NCI-H774 (cell line): ENCODE data around the gene METTL1.
A peak's percentile ranks its signal among the peaks of the same experiment; 100 is the strongest.
"Not testable (repeated sequence)": the region's sequence is repeated elsewhere in the genome, so short reads cannot be mapped to it uniquely, and the experiment has no call there.

ENCODE experiments used
- DNase-seq: peaks from one replicate; lab custom pipeline; 2025; lab: John Stamatoyannopoulos, UW

Gene METTL1

GRCh38 chr12:57724003-57724935 lies 47.6 kb downstream of the METTL1 start:
- DNase-seq: no peak

DNA sequence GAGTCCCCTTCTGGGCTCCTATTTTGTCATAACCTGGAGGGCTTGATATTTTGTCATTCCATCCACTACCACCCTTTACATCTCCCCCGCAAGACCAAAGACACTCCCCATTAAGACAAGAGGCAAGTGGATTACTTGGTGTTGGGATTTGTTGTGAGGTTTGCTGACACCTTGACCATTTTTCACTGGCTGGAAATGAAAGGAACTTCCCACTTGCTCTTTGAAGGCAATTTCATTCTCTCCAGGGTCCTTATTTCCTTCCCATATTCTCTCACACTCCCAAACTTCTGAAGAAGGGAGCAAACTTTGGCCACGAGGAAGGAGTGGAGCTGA lies 48.3 kb downstream of the METTL1 start:
- DNase-seq: no peak

GRCh38 chr12:57722716-57723629 lies 48.9 kb downstream of the METTL1 start:
- DNase-seq: peak; percentile 11

DNA sequence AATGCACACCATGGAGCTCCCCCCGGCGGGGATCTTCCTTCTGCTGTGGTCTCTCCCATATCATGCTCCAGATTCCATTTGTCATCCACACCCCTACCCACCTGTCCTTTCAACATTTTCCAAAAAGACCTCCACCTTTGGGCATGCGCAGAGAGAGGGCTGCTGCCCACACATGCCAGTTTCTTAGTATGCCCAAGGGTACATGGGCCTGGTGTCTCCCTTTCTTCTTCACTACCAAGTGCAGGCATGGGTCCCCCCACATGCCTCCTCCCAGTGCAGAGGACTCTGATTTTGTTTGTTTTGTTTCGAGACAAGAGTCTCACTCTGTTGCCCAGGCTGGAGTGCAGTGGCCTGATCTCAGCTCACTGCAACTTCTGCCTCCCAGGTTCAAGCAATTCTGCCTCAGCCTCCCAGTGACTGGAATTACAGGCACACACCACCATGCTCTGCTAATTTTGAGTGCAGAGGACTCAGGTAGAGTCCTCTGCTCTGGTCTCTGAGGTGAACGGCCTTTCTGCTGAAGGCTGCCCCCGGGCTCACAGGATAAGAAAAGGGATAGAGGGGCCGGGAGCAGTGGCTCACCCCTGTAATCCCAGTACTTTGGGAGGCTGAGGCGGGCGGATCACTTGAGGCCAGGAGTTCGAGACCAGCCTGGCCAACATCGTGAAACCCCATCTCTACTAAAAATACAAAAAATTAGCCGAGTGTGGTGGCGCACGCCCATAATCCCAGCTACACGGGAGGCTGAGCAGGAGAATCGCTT lies 49.9 kb downstream of the METTL1 start:
- DNase-seq: not testable (repeated sequence)

- no peak for DNase-seq
These were observed 51.0 kb downstream of the METTL1 start for GRCh38 chr12:57720606-57721595.

DNA sequence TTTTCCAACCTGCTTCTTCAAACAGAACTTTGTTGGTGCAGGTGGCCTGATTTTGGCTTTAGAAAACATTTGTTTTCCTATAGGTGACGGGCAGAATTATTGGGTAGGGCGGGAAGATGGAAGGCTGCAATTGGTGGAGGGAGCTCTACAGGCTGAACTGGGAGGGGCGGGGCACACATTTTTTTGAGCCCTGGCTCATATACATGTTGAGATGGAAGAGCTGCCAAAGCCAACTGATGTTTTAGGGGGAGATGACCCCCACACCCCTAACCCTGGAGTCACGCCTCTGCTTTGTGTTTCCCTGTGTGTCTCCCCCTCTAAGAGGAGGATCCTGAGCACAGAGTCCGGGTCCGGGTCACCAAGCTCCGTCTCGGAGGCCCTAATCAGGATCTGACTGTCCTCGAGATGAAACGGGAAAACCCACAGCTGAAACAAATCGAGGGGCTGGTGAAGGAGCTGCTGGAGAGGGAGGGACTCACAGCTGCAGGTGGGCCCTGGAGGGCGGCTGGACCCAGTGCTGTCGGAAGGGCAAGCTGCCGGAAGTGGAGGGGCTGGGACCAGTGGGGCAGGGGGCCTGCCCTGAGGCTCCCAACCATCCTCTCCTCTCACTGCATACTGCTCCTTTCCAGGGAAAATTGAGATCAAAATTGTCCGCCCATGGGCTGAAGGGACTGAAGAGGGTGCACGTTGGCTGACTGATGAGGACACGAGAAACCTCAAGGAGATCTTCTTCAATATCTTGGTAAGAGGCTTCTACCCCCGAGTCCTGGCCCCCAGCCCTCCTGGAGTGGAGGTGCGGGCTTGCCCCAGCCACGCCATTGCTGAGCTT lies 51.9 kb downstream of the METTL1 start:
- no peak for DNase-seq

GRCh38 chr12:57718641-57719528 lies 53.0 kb downstream of the METTL1 start:
- DNase-seq: no peak
